ENCODE data around the gene COX5A. TPM values are rescaled to one million over a fixed set of nuclear protein-coding genes. Genes with fewer than 3 reads are reported as not detected.
"Not testable (repeated sequence)": the region's sequence is repeated elsewhere in the genome, so short reads cannot be mapped to it uniquely, and the experiment has no call there.

Gene COX5A
- total and polyA plus RNA-seq, 2 donors (not counting 1 experiment from before 2014, with no cell fraction given), result 41.9 to 183 TPM

GRCh38 chr15:74897300-74897701, 40.6 kb downstream of the COX5A start:
- peaks cover 1% of the 10 kb centered on the region for H4K20me1 ChIP-seq (ENCODE audit: control insufficient read depth, extremely low read depth, insufficient read depth, low read length)
- H3K4me2 ChIP-seq (ENCODE audit: extremely low read depth, insufficient read depth, low read length), result no peak overlapping the region
- no peak overlapping the region for H3K4me3 ChIP-seq (replicated peaks in 1 of 4; ENCODE audit: control extremely low read depth in 1 of 4, insufficient read depth in 1 of 4, low read depth in 3 of 4, low read length in 4 of 4)
- peaks cover 31% of the 10 kb centered on the region for H3K36me3 ChIP-seq (ENCODE audit: control insufficient read depth, insufficient read depth, low read length)
- H3K4me1 ChIP-seq (ENCODE audit: control insufficient read depth, extremely low read depth, insufficient read depth, low read length), result no peaks in the 10 kb centered on the region
- H3K27me3 ChIP-seq (ENCODE audit: control insufficient read depth, insufficient read depth, low read length), result no peaks in the 10 kb centered on the region
- no peaks in the 10 kb centered on the region for H3K79me2 ChIP-seq (ENCODE audit: control insufficient read depth, insufficient read depth, low read length)
- no peak for DNase-seq (ENCODE audit: low read depth in 2 of 2)
- no peaks in the 10 kb centered on the region for H3K9me3 ChIP-seq (ENCODE audit: control insufficient read depth, insufficient read depth, low read depth, low read length)
- no peak for TF ChIP-seq EZH2 (IDR thresholded peaks at IDR 0.05; ENCODE audit: low read length, missing control alignments)
- TF ChIP-seq CTCF (conservative IDR thresholded peaks at IDR 0.05 in 1 of 2, IDR thresholded peaks at IDR 0.05 in 1 of 2; ENCODE audit: low read depth in 1 of 2, low read length in 2 of 2), result no peak
- H3K9ac ChIP-seq (ENCODE audit: insufficient read depth, low read length), result no peak overlapping the region
- H2AFZ ChIP-seq (ENCODE audit: low read length), result no peak overlapping the region
- no peak overlapping the region for H3K27ac ChIP-seq (ENCODE audit: insufficient read depth, low read length)

GRCh38 chr15:74896316-74896715, 41.6 kb downstream of the COX5A start:
- no peaks in the 10 kb centered on the region for H3K4me1 ChIP-seq (ENCODE audit: control insufficient read depth, extremely low read depth, insufficient read depth, low read length)
- H3K27me3 ChIP-seq (ENCODE audit: control insufficient read depth, insufficient read depth, low read length), result no peaks in the 10 kb centered on the region
- no peak overlapping the region for H3K9ac ChIP-seq (ENCODE audit: insufficient read depth, low read length)
- H3K79me2 ChIP-seq (ENCODE audit: control insufficient read depth, insufficient read depth, low read length), result no peaks in the 10 kb centered on the region
- no peaks in the 10 kb centered on the region for H3K9me3 ChIP-seq (ENCODE audit: control insufficient read depth, insufficient read depth, low read depth, low read length)
- DNase-seq (ENCODE audit: low read depth in 2 of 2), result no peak
- peaks cover 1% of the 10 kb centered on the region for H4K20me1 ChIP-seq (ENCODE audit: control insufficient read depth, extremely low read depth, insufficient read depth, low read length)
- TF ChIP-seq CTCF (conservative IDR thresholded peaks at IDR 0.05 in 1 of 2, IDR thresholded peaks at IDR 0.05 in 1 of 2; ENCODE audit: low read depth in 1 of 2, low read length in 2 of 2) (no peak), EZH2 (IDR thresholded peaks at IDR 0.05; ENCODE audit: low read length, missing control alignments) (no peak)
- no peak overlapping the region for H2AFZ ChIP-seq (ENCODE audit: low read length)
- H3K4me3 ChIP-seq (replicated peaks in 1 of 4; ENCODE audit: control extremely low read depth in 1 of 4, insufficient read depth in 1 of 4, low read depth in 3 of 4, low read length in 4 of 4), result no peak overlapping the region
- H3K4me2 ChIP-seq (ENCODE audit: extremely low read depth, insufficient read depth, low read length), result no peak overlapping the region
- H3K36me3 ChIP-seq (ENCODE audit: control insufficient read depth, insufficient read depth, low read length), result peaks cover 31% of the 10 kb centered on the region
- no peak overlapping the region for H3K27ac ChIP-seq (ENCODE audit: insufficient read depth, low read length)

- Histone ChIP-seq H3K79me2 (ENCODE audit: control insufficient read depth, insufficient read depth, low read length) (no peaks in the 10 kb centered on the region), H3K9ac (ENCODE audit: insufficient read depth, low read length) (no peak overlapping the region), H3K9me3 (ENCODE audit: control insufficient read depth, insufficient read depth, low read depth, low read length) (no peaks in the 10 kb centered on the region), H3K4me2 (ENCODE audit: extremely low read depth, insufficient read depth, low read length) (no peak overlapping the region), H3K27ac (ENCODE audit: insufficient read depth, low read length) (no peak overlapping the region), H4K20me1 (ENCODE audit: control insufficient read depth, extremely low read depth, insufficient read depth, low read length) (peaks cover 1% of the 10 kb centered on the region), H3K4me1 (ENCODE audit: control insufficient read depth, extremely low read depth, insufficient read depth, low read length) (no peaks in the 10 kb centered on the region), H3K27me3 (ENCODE audit: control insufficient read depth, insufficient read depth, low read length) (no peaks in the 10 kb centered on the region), H2AFZ (ENCODE audit: low read length) (no peak overlapping the region), H3K36me3 (ENCODE audit: control insufficient read depth, insufficient read depth, low read length) (peaks cover 28% of the 10 kb centered on the region), H3K4me3 (replicated peaks in 1 of 4; ENCODE audit: control extremely low read depth in 1 of 4, insufficient read depth in 1 of 4, low read depth in 3 of 4, low read length in 4 of 4) (no peak overlapping the region)
- no peak for TF ChIP-seq CTCF (conservative IDR thresholded peaks at IDR 0.05 in 1 of 2, IDR thresholded peaks at IDR 0.05 in 1 of 2; ENCODE audit: low read depth in 1 of 2, low read length in 2 of 2)
- TF ChIP-seq EZH2 (IDR thresholded peaks at IDR 0.05; ENCODE audit: low read length, missing control alignments), result no peak
- no peak for DNase-seq (ENCODE audit: low read depth in 2 of 2)
Observed at GRCh38 chr15:74895830-74896229, 42.0 kb downstream of the COX5A start.

- not testable (repeated sequence) for H3K4me3 ChIP-seq (replicated peaks in 1 of 4; ENCODE audit: control extremely low read depth in 1 of 4, insufficient read depth in 1 of 4, low read depth in 3 of 4, low read length in 4 of 4); H2AFZ ChIP-seq (ENCODE audit: low read length); H4K20me1 ChIP-seq (ENCODE audit: control insufficient read depth, extremely low read depth, insufficient read depth, low read length); H3K9ac ChIP-seq (ENCODE audit: insufficient read depth, low read length); H3K79me2 ChIP-seq (ENCODE audit: control insufficient read depth, insufficient read depth, low read length); H3K4me2 ChIP-seq (ENCODE audit: extremely low read depth, insufficient read depth, low read length); H3K9me3 ChIP-seq (ENCODE audit: control insufficient read depth, insufficient read depth, low read depth, low read length); H3K27me3 ChIP-seq (ENCODE audit: control insufficient read depth, insufficient read depth, low read length); H3K27ac ChIP-seq (ENCODE audit: insufficient read depth, low read length); DNase-seq (ENCODE audit: low read depth in 2 of 2); H3K4me1 ChIP-seq (ENCODE audit: control insufficient read depth, extremely low read depth, insufficient read depth, low read length)
- H3K36me3 ChIP-seq (ENCODE audit: control insufficient read depth, insufficient read depth, low read length), result peaks cover 21% of the 10 kb centered on the region
Observed at GRCh38 chr15:74894383-74894782, 43.5 kb downstream of the COX5A start.

Data from fibroblast of lung (primary cell).